ENCODE results near the gene TTBK1.

Gene TTBK1

GRCh38 chr6:43269273-43270007, 26.2 kb downstream of the TTBK1 start:
- in situ Hi-C loops (cut with MboI; ENCODE audit: low sequenced_read_pairs) = no loop called here

DNA sequence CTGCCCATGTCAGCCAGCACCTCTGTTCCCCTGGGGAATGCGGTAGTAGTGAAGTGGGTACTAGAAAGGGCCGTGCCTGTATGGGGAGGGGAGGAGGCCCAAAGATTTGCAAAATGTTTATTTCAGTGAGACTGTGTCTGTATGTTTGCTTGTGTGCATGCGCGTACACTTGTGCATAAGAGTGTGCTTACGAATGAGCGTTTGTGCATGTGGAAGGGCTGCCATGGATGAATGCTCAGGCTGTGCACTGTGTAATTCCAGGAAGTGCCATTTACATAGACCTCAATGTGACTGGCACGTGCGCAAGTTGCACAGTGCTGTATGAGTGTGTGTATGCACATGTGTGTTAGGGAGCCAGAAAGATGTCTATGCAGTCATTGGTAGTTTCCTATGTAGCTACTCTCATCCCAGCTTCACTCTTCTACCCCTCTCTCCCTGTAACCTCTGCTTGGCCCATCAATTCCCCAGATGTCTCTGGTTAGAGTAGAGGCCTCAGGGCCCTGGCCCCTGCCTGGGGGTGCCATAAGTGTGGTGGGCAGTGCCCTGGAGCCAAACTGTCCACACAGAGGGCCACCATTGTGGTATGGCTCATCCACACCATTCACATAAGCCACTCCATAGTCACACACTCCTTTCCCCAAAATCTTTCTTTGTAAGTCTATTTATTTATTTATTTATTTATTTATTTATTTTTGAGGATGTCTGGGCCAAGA, 28.0 kb downstream of the TTBK1 start:
- in situ Hi-C loops (cut with MboI; ENCODE audit: low sequenced_read_pairs) = no loop called here

- in situ Hi-C loops (cut with MboI; ENCODE audit: low sequenced_read_pairs) = no loop called here
Observed at GRCh38 chr6:43271944-43272343, 28.7 kb downstream of the TTBK1 start.

DNA sequence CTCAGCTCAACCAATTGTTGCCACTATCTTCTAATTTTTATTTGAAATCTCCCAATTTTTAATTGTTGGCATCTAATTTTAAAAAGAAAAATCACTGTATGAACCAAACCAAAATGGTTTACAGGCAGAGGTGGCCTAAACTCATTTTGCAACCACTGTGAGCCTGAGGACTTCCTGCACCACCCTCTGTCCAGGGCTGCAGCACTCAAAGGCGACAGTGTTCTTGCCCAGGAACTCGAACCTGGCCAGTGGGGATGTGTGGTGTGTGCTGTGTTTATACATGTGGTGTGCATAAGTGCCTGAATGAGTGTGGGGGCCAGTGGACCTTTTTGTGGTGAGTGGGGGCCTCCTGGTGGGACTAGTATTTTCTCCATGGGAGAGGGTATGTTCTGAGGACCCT, 30.4 kb downstream of the TTBK1 start:
- in situ Hi-C loops (cut with MboI; ENCODE audit: low sequenced_read_pairs) = no loop called here

DNA sequence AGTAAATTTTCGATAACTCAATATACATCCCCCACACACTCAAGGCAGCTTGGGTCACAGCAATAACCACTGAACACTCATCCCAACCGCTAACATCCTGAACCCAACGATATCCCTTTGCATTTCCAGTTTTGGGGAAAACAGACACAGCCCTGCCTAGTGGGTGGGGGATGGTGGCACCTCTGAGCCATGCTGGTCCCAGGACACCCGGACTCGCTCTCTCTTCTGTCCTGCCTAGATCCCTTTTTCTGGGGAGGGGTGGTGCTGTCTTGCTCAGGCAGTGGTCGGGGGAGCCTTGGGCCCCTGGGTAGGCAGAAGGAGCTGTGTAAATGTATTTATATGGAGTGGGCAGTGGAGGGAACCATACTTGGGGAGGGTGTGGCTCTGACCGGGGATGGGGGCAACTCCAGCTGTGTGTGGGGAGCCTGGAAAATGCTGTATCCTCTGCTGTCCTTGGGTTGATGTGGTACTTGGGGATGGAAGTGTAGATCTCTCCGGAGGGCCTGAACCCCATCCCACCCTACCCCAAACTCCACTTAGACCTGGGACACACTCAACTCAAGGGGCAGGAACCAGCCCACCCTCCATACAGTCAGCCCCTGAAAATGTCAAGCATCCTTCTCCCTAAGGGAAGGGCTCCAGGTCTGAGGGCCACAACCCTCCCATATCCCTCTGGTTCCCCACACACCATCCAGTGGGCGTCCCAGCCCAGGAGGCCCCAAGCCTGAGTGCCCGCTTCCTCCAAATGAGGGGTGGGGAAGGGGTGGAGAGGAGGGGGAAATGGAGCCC, 31.0 kb downstream of the TTBK1 start:
- in situ Hi-C loops (cut with MboI; ENCODE audit: low sequenced_read_pairs) = no loop called here

DNA sequence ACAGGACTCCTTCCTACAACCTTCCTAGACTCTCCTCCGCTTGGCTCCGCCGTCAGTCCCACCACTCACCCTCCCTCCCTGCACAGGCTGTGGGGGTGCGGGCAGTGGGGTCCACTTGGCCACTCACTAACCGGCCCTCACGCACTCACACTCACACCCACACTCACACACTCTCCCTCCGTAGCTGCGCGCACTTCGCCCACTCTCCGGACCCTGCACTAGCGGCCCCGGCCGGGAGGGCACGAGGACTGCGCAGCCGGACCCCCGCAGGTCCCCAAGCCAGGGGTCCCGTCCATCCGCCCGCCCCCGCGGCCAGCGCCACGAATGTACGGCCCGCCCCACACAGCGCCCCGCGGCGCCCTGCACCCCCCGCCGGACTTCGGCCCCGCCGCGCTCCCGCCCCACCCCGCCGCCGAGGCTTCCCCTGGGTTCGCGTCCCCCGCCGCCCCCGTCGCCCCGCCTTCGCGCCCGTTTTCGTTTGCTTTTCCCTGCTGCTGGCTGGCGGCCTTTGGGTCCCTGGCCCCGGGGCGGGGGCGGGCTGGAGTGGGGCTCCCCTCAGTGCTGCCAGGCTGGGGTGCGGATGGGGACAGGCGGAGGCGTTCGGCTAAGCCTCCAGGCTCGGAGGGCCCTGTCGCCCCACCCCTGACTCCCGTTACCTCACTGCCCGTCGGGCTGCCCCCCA, 31.8 kb downstream of the TTBK1 start:
- in situ Hi-C loops (cut with MboI; ENCODE audit: low sequenced_read_pairs) = no loop called here

DNA sequence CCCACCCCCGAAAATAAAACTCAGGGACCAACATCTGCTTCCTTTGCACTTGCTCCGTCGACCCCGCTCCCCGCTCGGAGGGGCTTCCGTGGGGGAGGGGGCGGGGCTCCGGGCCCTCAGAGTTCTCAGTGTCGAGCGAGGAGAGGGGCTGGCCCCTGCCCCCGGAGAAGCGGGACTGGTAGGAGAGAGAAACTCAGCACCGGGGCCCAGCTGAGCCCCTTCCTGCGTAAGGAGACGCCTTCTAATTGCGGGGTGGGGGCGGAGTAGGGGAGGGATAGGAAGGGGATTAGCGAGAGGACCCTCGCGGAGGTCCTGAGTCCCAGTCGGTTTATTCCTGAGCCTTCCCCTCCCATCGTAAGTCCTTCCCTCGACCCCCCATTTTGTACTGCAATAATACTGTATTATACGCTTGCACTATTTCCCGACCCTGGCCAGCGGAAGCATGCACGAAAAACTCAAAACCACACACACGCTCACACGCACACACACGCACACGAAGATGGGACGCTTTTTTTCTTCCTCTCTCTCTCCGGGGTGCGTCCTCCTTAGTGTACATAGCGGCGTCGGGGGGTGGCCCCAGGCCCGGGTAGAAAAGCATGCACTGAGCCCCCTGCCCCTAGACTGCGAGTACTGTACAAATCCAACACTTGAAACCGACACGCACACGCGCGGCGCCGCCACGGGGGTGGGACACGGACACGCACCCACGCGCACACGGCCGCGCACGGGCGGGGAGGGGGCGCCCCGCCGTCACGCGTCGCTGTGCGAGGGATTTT, 32.7 kb downstream of the TTBK1 start:
- in situ Hi-C loops (cut with MboI; ENCODE audit: low sequenced_read_pairs) = no loop called here

DNA sequence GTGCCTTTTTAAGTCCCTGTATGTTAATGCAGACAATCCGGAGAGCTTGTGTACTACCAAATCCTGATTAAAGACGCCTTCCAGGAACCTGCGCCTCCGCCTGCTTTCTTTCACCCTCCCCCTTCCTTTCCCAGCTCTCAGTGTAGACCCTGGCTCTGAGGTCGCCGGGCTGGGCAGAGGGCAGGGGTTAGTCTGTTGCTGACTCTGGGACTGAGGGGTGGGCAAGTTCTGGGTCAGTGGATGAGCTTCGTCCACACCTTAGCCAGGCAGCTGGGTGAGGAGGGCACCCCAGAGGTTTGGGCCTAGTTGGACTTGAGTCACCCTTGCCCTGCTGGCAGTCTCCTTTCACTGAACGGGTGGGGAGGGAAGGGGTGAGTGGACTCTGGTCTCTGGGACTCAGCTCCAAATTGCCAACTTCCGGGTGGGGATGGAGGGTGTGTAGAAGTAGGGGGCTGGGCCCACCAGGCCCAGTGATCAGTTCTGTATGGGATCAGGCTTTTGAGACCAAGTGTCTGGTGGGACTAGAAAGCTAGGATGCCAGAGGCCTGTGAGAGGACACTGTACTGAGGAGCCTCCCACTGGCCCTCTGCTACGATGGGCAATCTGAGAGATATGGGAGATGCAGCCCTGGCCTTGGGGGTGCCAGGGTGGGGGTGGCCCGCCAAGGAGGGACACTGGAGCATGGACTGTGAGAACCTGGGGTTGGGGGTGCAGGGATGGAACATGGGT, 33.5 kb downstream of the TTBK1 start:
- in situ Hi-C loops (cut with MboI; ENCODE audit: low sequenced_read_pairs) = no loop called here

- in situ Hi-C loops (cut with MboI; ENCODE audit: low sequenced_read_pairs) = no loop called here
Observed at GRCh38 chr6:43277306-43277642, 34.0 kb downstream of the TTBK1 start.

GRCh38 chr6:43277643-43278523, 34.6 kb downstream of the TTBK1 start:
- in situ Hi-C loops (cut with MboI; ENCODE audit: low sequenced_read_pairs) = no loop called here

- in situ Hi-C loops (cut with MboI; ENCODE audit: low sequenced_read_pairs) = no loop called here
Observed at GRCh38 chr6:43278524-43279078, 35.3 kb downstream of the TTBK1 start.

DNA sequence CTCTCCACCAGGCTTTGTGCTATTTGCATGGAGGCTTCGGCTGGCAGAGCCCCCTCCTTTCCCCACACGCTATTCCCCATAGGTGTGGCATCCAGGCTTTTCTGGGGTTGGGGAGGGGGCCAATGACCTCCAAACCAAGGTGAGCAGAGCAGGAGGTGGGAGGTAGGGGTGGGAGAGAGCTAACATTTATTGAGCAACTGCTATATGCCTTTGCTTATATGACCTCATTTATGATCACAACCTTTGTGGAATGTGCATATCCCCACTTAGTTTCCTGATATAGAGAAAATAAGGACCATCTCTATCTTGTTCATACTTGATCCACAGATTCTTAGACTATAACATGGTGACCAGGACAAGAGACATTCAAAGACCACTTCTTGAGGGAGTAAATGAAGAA, 37.0 kb downstream of the TTBK1 start:
- in situ Hi-C loops (cut with MboI; ENCODE audit: low sequenced_read_pairs) = no loop called here

- in situ Hi-C loops (cut with MboI; ENCODE audit: low sequenced_read_pairs) = no loop called here
Observed at GRCh38 chr6:43282060-43282459, 38.8 kb downstream of the TTBK1 start.

DNA sequence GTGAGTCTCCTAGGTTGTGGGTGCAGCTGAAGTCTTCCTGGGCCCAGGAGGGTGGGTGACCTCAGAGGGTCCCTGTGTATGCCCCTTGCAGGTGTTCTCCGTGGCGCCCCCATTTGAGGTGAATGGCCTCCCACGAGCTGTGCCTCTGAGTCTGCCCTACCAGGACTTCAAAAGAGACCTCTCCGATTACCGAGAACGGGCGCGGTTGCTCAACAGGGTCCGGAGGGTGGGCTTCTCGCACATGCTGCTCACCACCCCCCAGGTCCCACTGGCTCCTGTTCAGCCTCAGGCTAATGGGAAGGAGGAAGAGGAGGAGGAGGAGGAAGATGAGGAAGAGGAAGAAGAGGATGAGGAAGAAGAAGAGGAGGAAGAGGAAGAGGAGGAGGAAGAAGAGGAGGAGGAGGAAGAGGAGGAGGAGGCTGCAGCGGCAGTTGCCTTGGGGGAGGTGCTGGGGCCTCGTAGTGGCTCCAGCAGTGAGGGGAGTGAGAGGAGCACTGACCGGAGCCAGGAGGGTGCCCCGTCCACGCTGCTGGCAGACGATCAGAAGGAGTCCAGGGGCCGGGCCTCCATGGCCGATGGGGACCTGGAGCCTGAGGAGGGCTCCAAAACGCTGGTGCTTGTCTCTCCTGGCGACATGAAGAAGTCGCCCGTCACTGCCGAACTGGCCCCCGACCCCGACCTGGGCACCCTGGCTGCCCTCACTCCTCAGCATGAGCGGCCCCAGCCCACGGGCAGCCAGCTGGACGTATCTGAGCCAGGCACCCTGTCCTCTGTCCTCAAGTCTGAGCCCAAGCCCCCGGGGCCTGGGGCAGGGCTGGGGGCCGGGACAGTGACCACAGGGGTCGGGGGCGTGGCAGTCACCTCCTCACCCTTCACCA, 39.6 kb downstream of the TTBK1 start:
- in situ Hi-C loops (cut with MboI; ENCODE audit: low sequenced_read_pairs) = no loop called here

- in situ Hi-C loops (cut with MboI; ENCODE audit: low sequenced_read_pairs) = no loop called here
Observed at GRCh38 chr6:43283514-43283901, 40.2 kb downstream of the TTBK1 start.

DNA sequence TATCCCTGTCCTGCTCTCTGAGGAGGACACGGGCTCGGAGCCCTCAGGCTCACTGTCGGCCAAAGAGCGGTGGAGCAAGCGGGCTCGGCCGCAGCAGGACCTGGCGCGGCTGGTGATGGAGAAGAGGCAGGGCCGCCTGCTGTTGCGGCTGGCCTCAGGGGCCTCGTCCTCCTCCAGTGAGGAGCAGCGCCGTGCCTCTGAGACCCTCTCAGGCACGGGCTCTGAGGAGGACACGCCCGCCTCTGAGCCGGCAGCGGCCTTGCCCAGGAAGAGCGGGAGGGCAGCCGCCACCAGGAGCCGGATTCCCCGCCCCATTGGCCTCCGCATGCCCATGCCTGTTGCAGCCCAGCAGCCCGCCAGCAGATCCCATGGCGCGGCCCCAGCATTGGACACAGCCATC, 40.6 kb downstream of the TTBK1 start:
- in situ Hi-C loops (cut with MboI; ENCODE audit: low sequenced_read_pairs) = no loop called here

DNA sequence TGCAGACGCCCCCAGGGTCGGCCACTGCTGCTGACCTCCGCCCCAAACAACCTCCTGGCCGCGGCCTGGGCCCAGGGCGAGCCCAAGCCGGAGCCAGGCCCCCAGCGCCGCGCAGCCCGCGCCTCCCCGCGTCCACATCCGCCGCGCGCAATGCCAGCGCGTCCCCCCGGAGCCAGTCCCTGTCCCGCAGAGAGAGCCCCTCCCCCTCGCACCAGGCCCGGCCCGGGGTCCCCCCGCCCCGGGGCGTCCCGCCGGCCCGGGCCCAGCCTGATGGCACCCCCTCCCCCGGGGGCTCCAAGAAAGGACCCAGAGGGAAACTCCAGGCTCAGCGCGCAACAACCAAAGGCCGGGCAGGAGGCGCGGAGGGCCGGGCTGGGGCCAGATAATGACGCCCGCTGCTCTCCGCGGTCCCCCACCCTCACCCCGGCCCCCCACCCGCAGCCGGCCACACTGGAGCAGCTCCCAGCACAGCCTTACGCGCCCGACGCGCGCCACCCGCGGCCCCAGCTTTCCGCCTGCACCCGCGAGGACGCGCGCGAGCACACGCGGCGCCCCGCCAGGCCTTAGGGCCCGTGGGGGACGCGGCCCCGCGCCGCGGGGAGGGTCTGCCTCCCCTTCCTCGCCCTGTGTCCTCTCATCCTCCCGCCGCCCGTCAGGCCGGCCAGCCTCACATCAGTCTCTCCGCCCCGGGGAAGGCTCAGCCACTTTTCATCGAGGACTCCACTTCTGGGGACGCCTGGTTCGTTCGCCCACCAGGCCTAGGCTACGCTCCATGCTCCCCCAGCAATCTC, 41.9 kb downstream of the TTBK1 start:
- in situ Hi-C loops (cut with MboI; ENCODE audit: low sequenced_read_pairs) = no loop called here

Data from hTERT RPE-1 (cell line).